BLaER1 (cell line): ENCODE data around the gene TRAPPC11.

Source experiments
- H3K27ac ChIP-seq: shearing (Covaris generic); formaldehyde crosslinking; 2 replicates; pipeline ENCODE4 v1.8.1; 2022
- H3K27me3 ChIP-seq: shearing (Covaris generic); formaldehyde crosslinking; 2 replicates; pipeline ENCODE4 v1.8.1; 2022
- H3K36me3 ChIP-seq: shearing (Covaris generic); formaldehyde crosslinking; 2 replicates; pipeline ENCODE4 v1.8.1; 2022
- H3K4me1 ChIP-seq: shearing (Covaris generic); formaldehyde crosslinking; 2 replicates; pipeline ENCODE4 v1.8.1; 2022
- H3K4me2 ChIP-seq: shearing (Covaris generic); formaldehyde crosslinking; 2 replicates; pipeline ENCODE4 v1.8.1; 2022
- H3K4me3 ChIP-seq: shearing (Covaris generic); formaldehyde crosslinking; 2 replicates; pipeline ENCODE4 v1.8.1; 2022
- H3K9ac ChIP-seq: shearing (Covaris generic); formaldehyde crosslinking; 2 replicates; pipeline ENCODE4 v1.8.1; 2022
- H3K9me3 ChIP-seq: shearing (Covaris generic); formaldehyde crosslinking; 2 replicates; pipeline ENCODE4 v1.8.1; 2022
- H4K20me1 ChIP-seq: shearing (Covaris generic); formaldehyde crosslinking; 2 replicates; pipeline ENCODE4 v1.8.1; 2022
- Cebpa-rat ChIP-seq: shearing (Covaris generic); IDR thresholded peaks from 2 replicates; pipeline ENCODE4 v1.8.1; 2022

Gene TRAPPC11

GRCh38 chr4:183670960-183671555 is 12.0 kb downstream of the TRAPPC11 start:
- Histone ChIP-seq H3K9ac (no peak overlapping the region), H3K27ac (no peak overlapping the region), H3K27me3 (no peaks in the 10 kb centered on the region), H3K4me3 (no peak overlapping the region), H3K4me2 (no peak overlapping the region), H3K4me1 (no peaks in the 10 kb centered on the region), H3K36me3 (peaks cover 67% of the 10 kb centered on the region), H3K9me3 (no peaks in the 10 kb centered on the region), H4K20me1 (peaks cover 3% of the 10 kb centered on the region; the same call in 1 of the 2 replicates)
- no peak for TF ChIP-seq Cebpa-rat

GRCh38 chr4:183674153-183674552 is 15.1 kb downstream of the TRAPPC11 start:
- H3K36me3 ChIP-seq = peaks cover 68% of the 10 kb centered on the region
- no peak for TF ChIP-seq Cebpa-rat

GRCh38 chr4:183675625-183676024 is 16.5 kb downstream of the TRAPPC11 start:
- H3K36me3 ChIP-seq = peaks cover 66% of the 10 kb centered on the region
- no peak overlapping the region for H3K9ac ChIP-seq
- H3K4me3 ChIP-seq = no peak overlapping the region
- H3K4me1 ChIP-seq = no peaks in the 10 kb centered on the region
- no peaks in the 10 kb centered on the region for H3K27me3 ChIP-seq
- H4K20me1 ChIP-seq = no peaks in the 10 kb centered on the region
- no peaks in the 10 kb centered on the region for H3K9me3 ChIP-seq
- no peak overlapping the region for H3K27ac ChIP-seq
- no peak overlapping the region for H3K4me2 ChIP-seq
- TF ChIP-seq Cebpa-rat = no peak

More at GRCh38 chr4:183674153-183674552, 15.1 kb downstream of the TRAPPC11 start:
- H3K4me2 ChIP-seq = no peak overlapping the region
- no peaks in the 10 kb centered on the region for H3K27me3 ChIP-seq
- no peak overlapping the region for H3K27ac ChIP-seq
- no peak overlapping the region for H3K9ac ChIP-seq
- no peaks in the 10 kb centered on the region for H4K20me1 ChIP-seq
- H3K9me3 ChIP-seq = no peaks in the 10 kb centered on the region
- no peaks in the 10 kb centered on the region for H3K4me1 ChIP-seq
- no peak overlapping the region for H3K4me3 ChIP-seq

GRCh38 chr4:183681119-183681518 is 22.0 kb downstream of the TRAPPC11 start:
- Histone ChIP-seq H3K4me2 (no peak overlapping the region), H4K20me1 (no peaks in the 10 kb centered on the region), H3K27ac (no peak overlapping the region), H3K9me3 (no peaks in the 10 kb centered on the region), H3K4me3 (no peak overlapping the region), H3K4me1 (no peaks in the 10 kb centered on the region), H3K27me3 (no peaks in the 10 kb centered on the region), H3K36me3 (peaks cover 80% of the 10 kb centered on the region), H3K9ac (no peak overlapping the region)
- TF ChIP-seq Cebpa-rat = no peak

- no peak for TF ChIP-seq Cebpa-rat
- H4K20me1 ChIP-seq = no peaks in the 10 kb centered on the region
- H3K4me1 ChIP-seq = no peaks in the 10 kb centered on the region
- no peak overlapping the region for H3K27ac ChIP-seq
- H3K9ac ChIP-seq = no peak overlapping the region
- H3K4me3 ChIP-seq = no peak overlapping the region
- no peaks in the 10 kb centered on the region for H3K9me3 ChIP-seq
- H3K4me2 ChIP-seq = no peak overlapping the region
- no peaks in the 10 kb centered on the region for H3K27me3 ChIP-seq
- peaks cover 83% of the 10 kb centered on the region for H3K36me3 ChIP-seq
Observed at GRCh38 chr4:183686461-183686860, 27.4 kb downstream of the TRAPPC11 start.

- no peak overlapping the region for H3K27ac ChIP-seq
Observed at GRCh38 chr4:183688216-183688615, 29.1 kb downstream of the TRAPPC11 start.

GRCh38 chr4:183691006-183691405 is 31.9 kb downstream of the TRAPPC11 start:
- TF ChIP-seq Cebpa-rat = no peak
- Histone ChIP-seq H3K27me3 (no peaks in the 10 kb centered on the region), H3K4me1 (no peaks in the 10 kb centered on the region), H4K20me1 (no peaks in the 10 kb centered on the region), H3K36me3 (peaks cover 87% of the 10 kb centered on the region), H3K4me3 (no peak overlapping the region), H3K4me2 (no peak overlapping the region), H3K9me3 (no peaks in the 10 kb centered on the region), H3K9ac (no peak overlapping the region), H3K27ac (no peak overlapping the region)

More at GRCh38 chr4:183688216-183688615, 29.1 kb downstream of the TRAPPC11 start:
- Histone ChIP-seq H3K4me2 (no peak overlapping the region), H3K9ac (no peak overlapping the region), H3K4me3 (no peak overlapping the region), H3K27me3 (no peaks in the 10 kb centered on the region), H4K20me1 (no peaks in the 10 kb centered on the region), H3K9me3 (no peaks in the 10 kb centered on the region), H3K36me3 (peaks cover 87% of the 10 kb centered on the region), H3K4me1 (no peaks in the 10 kb centered on the region)
- TF ChIP-seq Cebpa-rat = no peak

GRCh38 chr4:183691897-183692296 is 32.8 kb downstream of the TRAPPC11 start:
- Histone ChIP-seq H3K9ac (no peak overlapping the region), H4K20me1 (no peaks in the 10 kb centered on the region), H3K27me3 (no peaks in the 10 kb centered on the region), H3K4me3 (no peak overlapping the region), H3K9me3 (no peaks in the 10 kb centered on the region), H3K4me1 (no peaks in the 10 kb centered on the region), H3K27ac (no peak overlapping the region), H3K4me2 (no peak overlapping the region), H3K36me3 (peaks cover 87% of the 10 kb centered on the region)
- no peak for TF ChIP-seq Cebpa-rat

GRCh38 chr4:183698909-183699308 is 39.8 kb downstream of the TRAPPC11 start:
- peaks cover 94% of the 10 kb centered on the region for H3K36me3 ChIP-seq
- no peaks in the 10 kb centered on the region for H3K27me3 ChIP-seq
- TF ChIP-seq Cebpa-rat = no peak
- H3K9ac ChIP-seq = no peak overlapping the region
- no peaks in the 10 kb centered on the region for H4K20me1 ChIP-seq
- no peak overlapping the region for H3K27ac ChIP-seq
- H3K4me1 ChIP-seq = no peaks in the 10 kb centered on the region
- H3K4me2 ChIP-seq = no peak overlapping the region
- no peaks in the 10 kb centered on the region; the same call in 1 of the 2 replicates for H3K9me3 ChIP-seq
- H3K4me3 ChIP-seq = no peak overlapping the region

- no peak overlapping the region for H3K27ac ChIP-seq
- peaks cover 90% of the 10 kb centered on the region for H3K36me3 ChIP-seq
Observed at GRCh38 chr4:183700407-183700806, 41.3 kb downstream of the TRAPPC11 start.

GRCh38 chr4:183702492-183702891 is 43.4 kb downstream of the TRAPPC11 start:
- H3K36me3 ChIP-seq = peaks cover 90% of the 10 kb centered on the region
- H3K4me2 ChIP-seq = no peak overlapping the region

More at GRCh38 chr4:183700407-183700806, 41.3 kb downstream of the TRAPPC11 start:
- H3K27me3 ChIP-seq = no peaks in the 10 kb centered on the region
- H3K9me3 ChIP-seq = no peaks in the 10 kb centered on the region; the same call in 1 of the 2 replicates
- no peak for TF ChIP-seq Cebpa-rat
- H4K20me1 ChIP-seq = no peaks in the 10 kb centered on the region
- H3K4me3 ChIP-seq = no peak overlapping the region
- H3K4me1 ChIP-seq = no peaks in the 10 kb centered on the region
- no peak overlapping the region for H3K9ac ChIP-seq
- H3K4me2 ChIP-seq = no peak overlapping the region

More at GRCh38 chr4:183702492-183702891, 43.4 kb downstream of the TRAPPC11 start:
- no peaks in the 10 kb centered on the region for H3K4me1 ChIP-seq
- H3K9ac ChIP-seq = no peak overlapping the region
- H3K4me3 ChIP-seq = no peak overlapping the region
- no peaks in the 10 kb centered on the region; the same call in 1 of the 2 replicates for H3K9me3 ChIP-seq
- no peaks in the 10 kb centered on the region for H4K20me1 ChIP-seq
- no peaks in the 10 kb centered on the region for H3K27me3 ChIP-seq
- no peak overlapping the region for H3K27ac ChIP-seq
- no peak for TF ChIP-seq Cebpa-rat
